Hematopoietic multipotent progenitor cell treated with erythropoietin and hydrocortisone succinate and interleukin-3 and kit ligand, for 4 days (in vitro differentiated cells): ENCODE data around the gene AGAP2.

Experiments
- DNase-seq: peaks from one replicate; pipeline ENCODE4 v3.0.0-alpha.2; 2015

AGAP2 gene

GRCh38 chr12:57752668-57753000 lies 14.1 kb upstream of the AGAP2 start:
- no peak for DNase-seq

- peak; percentile 100 for DNase-seq
Measured at GRCh38 chr12:57751788-57752667, 13.5 kb upstream of the AGAP2 start, which contains the start of gene CDK4. TSS of gene CDK4 (minus strand) at chr12:57752310. CDS start at chr12:57751717, 593 bp downstream.

GRCh38 chr12:57751432-57751787 lies 12.9 kb upstream of the AGAP2 start:
- DNase-seq, result no peak

DNA sequence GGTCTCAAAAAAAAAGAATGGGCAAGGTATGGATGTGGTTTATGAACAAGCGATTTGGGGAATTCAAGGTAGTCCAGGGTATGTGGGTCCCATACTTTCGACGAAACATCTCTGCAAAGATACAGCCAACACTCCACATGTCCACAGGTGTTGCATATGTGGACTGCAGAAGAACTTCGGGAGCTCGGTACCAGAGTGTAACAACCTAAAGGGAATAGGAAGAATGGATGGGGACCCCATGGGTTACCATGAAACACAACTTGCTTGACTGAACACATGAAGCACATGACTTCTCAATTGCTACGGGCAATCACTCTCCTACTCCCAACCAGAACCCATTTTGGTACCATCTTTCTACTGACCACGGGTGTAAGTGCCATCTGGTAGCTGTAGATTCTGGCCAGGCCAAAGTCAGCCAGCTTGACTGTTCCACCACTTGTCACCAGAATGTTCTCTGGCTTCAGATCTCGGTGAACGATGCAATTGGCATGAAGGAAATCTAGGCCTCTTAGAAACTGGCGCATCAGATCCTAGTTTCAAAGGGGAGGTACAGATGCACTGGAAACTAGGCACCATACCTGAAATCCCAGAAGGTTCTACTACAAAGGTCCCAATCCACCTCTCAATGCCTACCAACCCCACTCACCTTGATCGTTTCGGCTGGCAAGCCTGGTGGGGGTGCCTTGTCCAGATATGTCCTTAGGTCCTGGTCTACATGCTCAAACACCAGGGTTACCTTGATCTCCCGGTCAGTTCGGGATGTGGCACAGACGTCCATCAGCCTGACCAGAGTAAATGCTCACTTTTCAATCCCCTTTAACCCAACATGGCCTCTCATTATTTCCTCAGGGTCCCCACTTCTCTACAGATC lies 12.3 kb upstream of the AGAP2 start:
- DNase-seq, result no peak

GRCh38 chr12:57749061-57749460 lies 10.5 kb upstream of the AGAP2 start:
- DNase-seq, result no peak

DNA sequence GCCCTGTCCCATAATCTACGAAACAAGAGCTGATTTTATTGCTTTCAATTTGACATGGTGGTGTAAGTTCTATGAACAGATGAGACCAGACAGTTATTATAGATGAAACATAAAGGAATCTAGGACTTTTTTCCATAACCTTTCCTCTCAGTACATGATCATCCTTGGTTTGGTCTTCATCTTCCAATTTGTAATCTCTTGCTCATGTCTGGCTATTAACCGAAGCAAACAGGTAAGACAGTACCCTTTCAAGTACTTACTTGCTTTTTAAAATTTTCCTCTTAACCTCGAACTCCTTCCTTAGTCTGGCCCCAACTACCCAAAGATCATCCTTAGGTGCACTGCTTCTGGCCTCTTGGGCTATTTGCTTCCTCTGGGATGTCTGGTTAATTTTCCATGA lies 7.5 kb upstream of the AGAP2 start:
- no peak for DNase-seq

DNA sequence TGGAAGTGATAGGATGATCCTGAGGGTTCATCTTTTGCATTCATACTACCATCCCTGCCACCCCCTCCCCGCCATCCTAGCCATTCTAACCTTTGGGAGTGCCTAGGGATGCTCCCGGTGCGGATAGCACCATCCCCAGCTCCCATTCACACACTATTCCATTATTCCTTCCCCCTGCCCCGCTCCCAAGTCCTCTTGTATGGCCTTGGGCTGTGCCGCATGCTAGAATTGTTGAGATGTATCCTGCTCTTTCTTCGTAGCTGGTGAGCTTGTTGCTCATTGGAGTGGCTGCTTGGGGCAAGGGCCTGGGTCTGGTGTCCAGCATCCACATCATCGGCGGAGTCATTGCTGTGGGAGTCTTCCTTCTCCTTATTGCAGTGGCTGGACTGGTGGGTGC lies 6.9 kb upstream of the AGAP2 start:
- DNase-seq, result peak; percentile 40

DNA sequence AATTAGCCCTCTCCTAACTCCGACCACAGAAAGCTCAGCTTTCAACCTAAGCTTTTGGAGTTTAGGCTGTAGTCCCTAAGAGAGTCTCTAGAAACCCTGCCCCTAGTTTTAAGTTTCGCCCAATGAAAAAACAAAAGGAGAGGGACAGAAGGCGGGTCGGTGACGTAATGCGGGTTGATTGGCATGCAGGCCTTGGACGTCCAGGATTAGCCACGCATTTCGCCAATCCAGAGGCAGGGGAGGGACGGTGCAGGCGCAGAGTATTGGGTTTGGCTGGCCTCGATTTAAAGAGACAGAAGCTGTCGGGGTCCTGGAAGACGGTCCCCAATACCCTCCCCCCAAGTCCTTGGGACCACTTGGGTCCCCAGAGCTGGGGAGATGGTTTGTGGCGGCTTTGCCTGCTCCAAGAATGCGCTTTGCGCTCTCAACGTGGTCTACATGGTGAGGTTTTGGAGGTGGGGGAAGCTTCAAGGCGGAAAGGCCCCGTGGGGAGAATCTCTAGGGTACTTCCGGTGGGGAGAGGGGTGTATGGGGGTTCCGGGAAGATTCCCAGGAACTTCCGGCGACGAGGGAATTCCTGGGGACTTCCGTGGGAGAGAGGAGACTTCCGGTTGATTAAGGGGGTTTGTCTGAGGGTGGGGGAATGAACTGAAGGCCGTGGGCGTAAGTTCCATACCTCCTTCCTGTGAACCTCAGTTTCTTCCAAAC lies 6.4 kb upstream of the AGAP2 start, which contains the start of gene TSPAN31:
TSS of gene TSPAN31 (plus strand) at position 263 of the 708 bp plus-strand sequence. CDS start at position 379, 116 bp downstream.
- DNase-seq, result peak; percentile 99

- DNase-seq, result no peak
Measured at GRCh38 chr12:57744194-57744776, 5.7 kb upstream of the AGAP2 start.

DNA sequence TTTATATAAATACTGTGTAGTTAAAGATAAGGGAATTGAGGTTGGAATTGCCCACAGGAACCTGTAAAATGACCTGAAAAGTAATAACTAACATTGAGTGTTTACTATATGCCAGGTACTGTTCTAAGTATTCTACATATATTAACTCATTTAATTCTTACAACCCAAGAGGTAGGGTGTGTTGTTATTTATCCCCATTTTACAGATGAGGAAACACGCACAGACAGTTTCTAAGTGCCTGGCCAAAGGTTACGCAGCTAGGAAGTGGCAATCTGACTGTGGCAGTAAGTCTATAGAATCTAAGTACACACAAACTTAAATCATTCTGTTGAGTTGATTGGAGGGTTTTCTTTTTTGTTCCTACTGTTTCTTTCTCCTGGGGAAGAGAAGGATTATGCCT lies 5.2 kb upstream of the AGAP2 start:
- peak; percentile 4 for DNase-seq

DNA sequence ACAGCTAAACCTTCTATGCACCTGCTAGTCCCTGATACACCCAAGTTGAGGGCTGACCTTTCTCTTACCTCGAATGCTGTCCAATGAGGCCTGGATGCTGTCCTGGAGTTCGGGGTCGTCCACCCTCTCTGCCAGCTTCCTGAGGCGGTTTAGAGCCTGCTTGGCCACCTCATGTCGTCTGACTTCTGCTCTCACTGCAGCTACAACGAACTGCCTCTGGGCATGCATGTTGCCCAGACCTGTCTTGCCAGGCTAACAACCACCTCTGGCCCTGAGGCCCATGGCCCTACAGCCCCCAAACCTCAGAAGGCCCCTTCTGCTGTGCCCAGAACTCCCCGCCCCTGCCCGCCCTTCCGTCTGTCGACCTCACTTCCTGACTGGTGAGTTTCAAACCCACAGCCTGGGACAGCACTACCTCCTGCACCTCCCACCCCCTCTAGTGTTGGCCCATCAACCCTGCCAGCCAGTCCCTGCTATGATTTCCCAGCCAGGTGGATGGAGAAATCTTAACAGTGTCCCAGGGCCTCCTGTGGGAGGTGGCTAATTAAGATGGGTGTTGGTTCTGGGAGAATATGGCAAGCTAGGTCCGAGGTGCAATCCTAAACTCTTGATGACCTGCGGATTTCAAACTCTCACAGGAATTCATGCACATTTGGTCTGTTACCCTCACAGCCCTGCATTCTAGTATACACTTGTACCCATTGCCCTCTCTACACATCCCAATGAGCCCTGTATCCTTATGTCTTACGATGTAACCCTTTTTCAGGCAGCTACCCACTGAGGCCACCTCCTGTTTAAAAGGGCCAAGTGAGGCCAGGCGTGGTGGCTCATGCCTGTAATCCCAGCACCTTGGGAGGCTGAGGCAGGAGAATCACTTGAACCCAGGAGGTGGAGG lies 3.5 kb upstream of the AGAP2 start:
- DNase-seq, result peak; percentile 92

GRCh38 chr12:57741413-57741789 lies 2.9 kb upstream of the AGAP2 start:
- peak; percentile 6 for DNase-seq

DNA sequence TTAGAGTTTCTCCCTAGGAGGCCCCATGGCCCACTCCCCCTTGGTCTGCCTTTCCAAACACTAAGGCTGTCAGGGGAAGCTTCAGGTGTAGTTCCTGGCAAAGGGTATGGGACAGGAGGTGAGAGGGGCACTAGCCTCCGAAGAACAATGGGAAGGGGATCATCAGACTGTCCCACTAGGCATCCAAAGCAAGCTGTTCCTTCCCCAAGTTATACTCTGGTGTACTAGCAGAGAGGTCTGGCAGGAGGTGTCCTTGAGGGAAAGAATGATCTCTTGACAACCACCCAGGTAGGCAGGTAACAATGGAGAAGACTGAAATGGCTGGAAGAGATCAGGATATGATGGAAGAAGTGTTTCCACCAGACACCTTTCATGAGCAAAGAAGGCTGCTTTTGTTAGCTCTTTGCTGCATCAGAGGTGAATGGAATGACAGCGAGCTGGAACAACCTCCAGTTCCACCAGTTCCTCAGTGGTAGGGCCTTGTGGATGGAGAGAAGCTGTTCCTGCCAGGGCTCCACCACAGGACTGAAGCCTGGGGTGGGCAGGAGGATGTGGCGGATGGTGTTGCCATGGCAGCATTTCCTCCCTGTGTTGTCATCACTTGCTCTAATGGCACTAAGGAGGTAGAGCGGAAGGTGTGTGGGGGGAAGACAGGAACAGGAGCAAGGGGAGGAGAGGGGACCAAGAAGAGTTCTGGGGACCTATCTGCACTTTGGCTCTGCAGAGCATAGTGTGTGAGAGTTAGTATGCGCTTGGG lies 2.3 kb upstream of the AGAP2 start:
- DNase-seq, result peak; percentile 87

DNA sequence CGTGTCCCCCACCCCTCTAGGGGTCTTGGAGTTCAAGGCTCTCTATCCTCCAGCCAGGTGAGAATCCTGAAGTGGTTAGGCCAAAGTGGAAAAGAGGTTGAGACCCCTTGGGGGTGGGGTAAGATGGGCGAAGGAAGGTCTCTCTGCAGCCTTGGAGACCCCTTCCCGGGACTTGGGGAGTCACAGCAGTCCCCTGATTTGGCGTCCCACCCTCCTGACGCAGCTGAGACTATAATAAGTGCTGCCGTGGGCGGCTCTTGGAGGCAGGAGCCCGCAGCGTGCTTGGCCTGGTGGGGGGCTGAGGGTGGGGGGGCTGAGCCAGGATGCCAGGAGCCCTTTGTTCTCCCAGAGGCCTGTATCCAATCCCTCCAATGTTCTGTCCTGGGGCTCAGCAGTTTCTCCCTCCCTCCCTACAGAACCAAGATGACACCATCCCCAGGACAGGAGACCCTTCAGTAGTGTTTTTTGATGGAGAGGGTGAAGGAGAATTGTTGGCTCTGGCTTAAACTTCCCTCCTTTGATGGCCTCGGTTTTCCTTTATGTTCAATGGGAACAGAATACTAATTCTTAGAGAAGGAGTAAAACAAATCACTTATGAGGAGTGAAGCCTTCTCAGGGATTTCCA lies 1.5 kb upstream of the AGAP2 start:
- DNase-seq, result no peak

GRCh38 chr12:57739387-57739786 lies 845 bp upstream of the AGAP2 start:
- peak; percentile 23 for DNase-seq

GRCh38 chr12:57737467-57738460 lies 778 bp downstream of the AGAP2 start:
- DNase-seq, result no peak

GRCh38 chr12:57736741-57737466 lies 1.6 kb downstream of the AGAP2 start:
- DNase-seq, result no peak

GRCh38 chr12:57735952-57736740 lies 2.4 kb downstream of the AGAP2 start:
- DNase-seq, result no peak
